ENCODE data around the gene VWA5B1.

GRCh38 chr1:20248971-20249612 lies 41.6 kb upstream of the VWA5B1 start:
- TF ChIP-seq CTCF (IDR thresholded peaks at IDR 0.05), result no peak
- no peak for TF ChIP-seq EP300 (IDR thresholded peaks at IDR 0.05)
- TF ChIP-seq POLR2A (IDR thresholded peaks at IDR 0.05), result no peak

All from stomach (tissue), 4 donors.